Measurements from ENCODE around the gene NUDT14. TPM values are rescaled to one million over a fixed set of nuclear protein-coding genes. Genes with fewer than 3 reads are reported as not detected.

NUDT14 gene
- total and polyA plus RNA-seq, 2 of the 8 experiments (the other 6 are each of a cell fraction or from before 2014, with no cell fraction given), result 25.5 to 33.3 TPM

DNA sequence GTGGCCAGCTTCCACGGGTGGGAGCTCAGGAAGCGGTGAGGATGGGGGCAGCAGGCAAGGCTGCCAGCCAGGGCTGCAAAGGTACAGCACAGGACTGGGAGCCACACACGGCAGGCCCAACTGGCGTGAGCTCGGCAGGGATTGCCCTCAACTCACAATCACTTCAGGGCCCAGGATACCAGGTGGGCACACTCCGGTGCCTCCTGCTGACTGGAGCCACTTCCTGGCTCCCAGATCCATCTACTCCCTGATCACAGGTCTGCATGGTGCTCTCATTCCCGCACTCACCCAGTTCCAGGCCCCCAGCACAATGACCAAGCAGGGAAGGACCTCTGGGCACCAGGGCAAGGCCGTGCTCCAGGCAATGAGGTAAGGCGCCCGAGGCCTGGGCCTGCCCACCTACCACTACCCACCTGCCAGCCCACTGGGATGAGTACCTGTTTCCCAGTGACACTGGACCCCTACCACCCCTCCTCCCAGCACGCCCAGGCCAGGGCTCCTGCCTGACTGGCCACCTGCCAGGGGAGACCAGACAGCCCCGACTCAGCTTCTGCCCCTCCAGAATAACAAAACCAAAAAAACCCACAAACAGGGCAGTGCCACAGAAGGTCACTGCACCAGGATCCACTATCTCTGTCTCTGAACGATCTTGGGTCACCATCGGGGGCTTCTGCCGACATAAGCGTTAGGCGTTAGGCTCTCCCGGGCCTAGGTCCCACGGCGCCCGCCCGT is 14.4 kb downstream of the NUDT14 start (continued):
- no peak for TF ChIP-seq PHF8 (conservative IDR thresholded peaks at IDR 0.05; ENCODE audit: low read depth, low read length)
- no peak for TF ChIP-seq RFX5 (IDR thresholded peaks at IDR 0.05; ENCODE audit: borderline replicate concordance, low read depth, low read length)
- TF ChIP-seq, protein P1, sequence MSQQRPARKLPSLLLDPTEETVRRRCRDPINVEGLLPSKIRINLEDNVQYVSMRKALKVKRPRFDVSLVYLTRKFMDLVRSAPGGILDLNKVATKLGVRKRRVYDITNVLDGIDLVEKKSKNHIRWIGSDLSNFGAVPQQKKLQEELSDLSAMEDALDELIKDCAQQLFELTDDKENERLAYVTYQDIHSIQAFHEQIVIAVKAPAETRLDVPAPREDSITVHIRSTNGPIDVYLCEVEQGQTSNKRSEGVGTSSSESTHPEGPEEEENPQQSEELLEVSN (IDR thresholded peaks at IDR 0.05), result no peak
